Uterus (tissue), 4 donors: ENCODE measurements around the gene ZDHHC11B. TPM values are rescaled to one million over a fixed set of nuclear protein-coding genes. Genes with fewer than 3 reads are reported as not detected.
"Not testable (repeated sequence)": the region's sequence is repeated elsewhere in the genome, so short reads cannot be mapped to it uniquely, and the experiment has no call there.

Experiments used
- DNase-seq, 2 donors: peaks; one replicate each; pipeline ENCODE4 v3.0.0-alpha.2; 2019 to 2020
- H3K27ac ChIP-seq, 2 donors: fragments of 200-600 bp; sonication (generic); 1 replicate in 1 of 2; 2 replicates in 1 of 2; pipeline ENCODE4 v1.5.1; 2016 to 2018
- H3K27me3 ChIP-seq, 2 donors: fragments of 200-600 bp; sonication (generic); one replicate each; pipeline ENCODE4 v1.5.1; 2018 to 2019; ENCODE audit warnings: control low read depth in 1 of 2
- H3K36me3 ChIP-seq, 2 donors: fragments of 200-600 bp; sonication (generic); one replicate each; pipeline ENCODE4 v1.5.1; 2019; ENCODE audit warnings: control low read depth in 1 of 2
- H3K4me1 ChIP-seq, 2 donors: fragments of 200-600 bp; sonication (generic); one replicate each; pipeline ENCODE4 v1.5.1; 2018 to 2019; ENCODE audit warnings: control low read depth in 1 of 2
- H3K4me3 ChIP-seq, 2 donors: fragments of 200-600 bp; sonication (generic); 1 replicate in 1 of 2; 2 replicates in 1 of 2; pipeline ENCODE4 v1.5.1; 2018 to 2019; ENCODE audit warnings: mild to moderate bottlenecking in 1 of 2
- H3K9me3 ChIP-seq, 2 donors: fragments of 200-600 bp; sonication (generic); one replicate each; pipeline ENCODE4 v1.5.1; 2019; ENCODE audit warnings: control low read depth in 1 of 2
- POLR2A ChIP-seq, 2 donors: fragments of 450-650 bp; IDR thresholded peaks; one replicate each; pipeline ENCODE4 v1.6.1; 2016; ENCODE audit warnings: antibody characterized with exemption in 2 of 2, mild to moderate bottlenecking in 1 of 2, moderate library complexity in 1 of 2
- intact Hi-C: fragments of 100-400 bp; cut with DNase I; formaldehyde crosslinking; loops from one replicate; pipeline ENCODE4 v1.15.1; 2023; ENCODE audit warnings: low total_unique reads
- total RNA-seq, 4 donors: library from RNA; depleted of rRNA in 3 of 4; stranded (reverse); fragments of >200 nt in 3 of 4; gene quantifications; one replicate each; pipeline versions ENCODE4 v1.1.0 to v1.2.4, GENCODE V29; 2014 to 2023
- TF ChIP-seq, protein P1 (sequence below), 4 experiments: fragments of 200-600 bp in 2 of 4; fragments of 450-650 bp in 2 of 4; sonication (generic) in 2 of 4; IDR thresholded peaks; one replicate each; pipeline ENCODE4 v1.5.1; 2016 to 2019; ENCODE audit warnings: antibody characterized with exemption in 4 of 4, mild to moderate bottlenecking in 2 of 4, moderate library complexity in 1 of 4
- donor health status: DM: yes; HTN: yes; CAD: no.

ZDHHC11B gene, protein sequence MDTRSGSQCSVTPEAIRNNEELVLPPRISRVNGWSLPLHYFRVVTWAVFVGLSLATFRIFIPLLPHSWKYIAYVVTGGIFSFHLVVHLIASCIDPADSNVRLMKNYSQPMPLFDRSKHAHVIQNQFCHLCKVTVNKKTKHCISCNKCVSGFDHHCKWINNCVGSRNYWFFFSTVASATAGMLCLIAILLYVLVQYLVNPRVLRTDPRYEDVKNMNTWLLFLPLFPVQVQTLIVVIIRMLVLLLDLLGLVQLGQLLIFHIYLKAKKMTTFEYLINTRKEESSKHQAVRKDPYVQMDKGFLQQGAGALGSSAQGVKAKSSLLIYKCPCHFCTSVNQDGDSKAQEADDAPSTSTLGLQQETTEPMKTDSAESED
- total RNA-seq, result 10 to 100 TPM in 1 of 4 donors, 1 to 10 TPM in 1, under 1 TPM in 2; under 0.01 to 15.1 (median 1.5) TPM

DNA sequence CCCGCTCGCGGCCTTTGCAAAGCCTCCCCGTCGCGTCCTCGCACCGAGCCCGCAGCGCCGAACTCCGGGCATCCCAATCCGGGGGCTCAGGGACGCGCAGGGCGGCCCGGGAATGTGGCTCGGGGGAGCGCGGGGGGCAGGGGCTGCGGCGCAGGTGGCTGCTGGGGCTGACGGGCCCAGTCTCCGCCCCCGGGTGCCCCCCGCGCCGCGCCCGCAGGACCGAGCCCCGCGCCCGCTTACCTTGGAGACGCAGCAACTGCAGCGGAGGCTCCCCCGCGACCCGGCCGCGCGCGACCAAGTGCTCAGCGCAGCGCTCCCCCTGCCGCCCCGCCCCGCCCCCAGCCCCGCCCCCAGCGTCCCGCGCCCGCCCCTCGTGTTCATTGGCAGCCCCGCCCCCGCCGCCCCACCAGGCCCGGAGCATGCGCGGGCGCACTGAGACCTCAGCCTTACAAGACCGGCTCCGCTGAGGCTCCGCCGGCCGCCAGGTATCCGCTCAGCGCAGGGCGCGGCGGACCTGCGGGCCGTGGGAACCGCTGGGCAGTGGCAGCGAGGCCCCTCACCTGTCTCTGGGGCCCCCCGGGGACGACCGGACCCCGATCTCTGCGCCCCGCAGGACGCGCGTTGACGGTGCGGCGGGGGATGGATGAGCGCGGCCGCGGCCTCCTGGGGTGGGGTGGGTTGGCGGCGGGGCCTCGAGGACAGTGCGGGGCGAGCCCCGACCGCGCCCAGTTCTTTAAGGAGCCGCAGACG, at the start of gene ZDHHC11B:
Gene ZDHHC11B (minus strand): TSS at position 302 of the 750 bp plus-strand sequence. CDS start 17,810 bp downstream, outside the sequence.
- Histone ChIP-seq H3K4me3 (peak within 1 kb of the TSS; percentile 32 to 52), H3K4me1 (peaks cover 0 to 12% of the 10 kb centered on the region in 2 donors)
- H3K27ac ChIP-seq, H3K36me3 ChIP-seq, H3K27me3 ChIP-seq, intact Hi-C loops, H3K9me3 ChIP-seq: not testable (repeated sequence)
- peak; percentile 80 to 87 for DNase-seq
- TF ChIP-seq POLR2A (IDR thresholded peaks at IDR 0.05), result peak in 1 of 2 donors; percentile 32

GRCh38 chr5:834013-834412, 49.5 kb upstream of the ZDHHC11B start:
- H3K27me3 ChIP-seq, H3K36me3 ChIP-seq, H3K4me3 ChIP-seq, DNase-seq, H3K4me1 ChIP-seq, H3K27ac ChIP-seq, H3K9me3 ChIP-seq, intact Hi-C loops: not testable (repeated sequence)

DNA sequence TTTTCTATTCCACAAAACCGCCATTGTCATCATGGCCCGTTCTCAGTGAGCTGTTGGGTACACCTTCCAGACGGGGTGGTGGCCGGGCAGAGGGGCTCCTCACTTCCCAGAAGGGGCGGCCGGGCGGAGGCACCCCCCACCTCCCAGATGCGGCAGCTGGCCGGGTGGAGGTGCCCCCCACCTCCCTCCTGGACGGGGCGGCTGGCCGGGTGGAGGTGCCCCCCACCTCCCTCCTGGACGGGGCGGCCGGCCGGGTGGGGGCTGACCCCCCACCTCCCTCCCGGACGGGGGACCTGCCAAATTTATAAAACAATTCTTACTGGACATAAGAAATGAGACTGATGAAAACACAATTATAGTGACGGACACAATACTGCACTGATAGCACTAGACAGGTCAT, 43.7 kb upstream of the ZDHHC11B start:
- H3K9me3 ChIP-seq, intact Hi-C loops, H3K4me1 ChIP-seq, H3K36me3 ChIP-seq, H3K27ac ChIP-seq, DNase-seq, H3K27me3 ChIP-seq, H3K4me3 ChIP-seq: not testable (repeated sequence)

GRCh38 chr5:825544-825943, 41.0 kb upstream of the ZDHHC11B start:
- H3K9me3 ChIP-seq, H3K27me3 ChIP-seq, H3K27ac ChIP-seq, DNase-seq, intact Hi-C loops, H3K4me3 ChIP-seq, H3K4me1 ChIP-seq, H3K36me3 ChIP-seq: not testable (repeated sequence)

DNA sequence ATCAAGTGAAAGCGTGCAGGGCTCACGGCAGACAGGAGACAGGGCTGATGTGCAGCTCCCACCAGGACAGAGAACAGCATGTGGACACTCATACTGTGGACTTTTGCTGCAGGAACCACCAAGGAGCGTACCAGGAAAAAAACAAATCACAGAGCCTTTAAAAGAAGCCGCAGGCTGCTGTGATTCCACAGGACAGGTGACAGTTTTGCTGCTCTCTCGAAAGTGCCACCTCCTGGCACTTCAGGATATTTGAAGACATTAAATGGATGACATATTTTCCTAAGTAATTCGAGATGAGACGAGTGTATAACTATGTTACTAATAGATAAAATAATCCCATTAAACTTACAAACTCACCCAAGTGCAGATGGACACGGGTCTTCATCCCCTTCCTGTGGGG, 37.0 kb upstream of the ZDHHC11B start:
- no peak for DNase-seq
- Histone ChIP-seq H3K4me3 (no peak overlapping the region), H3K4me1 (no peaks in the 10 kb centered on the region), H3K27ac (no peak overlapping the region), H3K9me3 (no peaks in the 10 kb centered on the region), H3K27me3 (no peaks in the 10 kb centered on the region), H3K36me3 (no peaks in the 10 kb centered on the region)
- intact Hi-C loops, result no loop called here
- TF ChIP-seq, protein P1, sequence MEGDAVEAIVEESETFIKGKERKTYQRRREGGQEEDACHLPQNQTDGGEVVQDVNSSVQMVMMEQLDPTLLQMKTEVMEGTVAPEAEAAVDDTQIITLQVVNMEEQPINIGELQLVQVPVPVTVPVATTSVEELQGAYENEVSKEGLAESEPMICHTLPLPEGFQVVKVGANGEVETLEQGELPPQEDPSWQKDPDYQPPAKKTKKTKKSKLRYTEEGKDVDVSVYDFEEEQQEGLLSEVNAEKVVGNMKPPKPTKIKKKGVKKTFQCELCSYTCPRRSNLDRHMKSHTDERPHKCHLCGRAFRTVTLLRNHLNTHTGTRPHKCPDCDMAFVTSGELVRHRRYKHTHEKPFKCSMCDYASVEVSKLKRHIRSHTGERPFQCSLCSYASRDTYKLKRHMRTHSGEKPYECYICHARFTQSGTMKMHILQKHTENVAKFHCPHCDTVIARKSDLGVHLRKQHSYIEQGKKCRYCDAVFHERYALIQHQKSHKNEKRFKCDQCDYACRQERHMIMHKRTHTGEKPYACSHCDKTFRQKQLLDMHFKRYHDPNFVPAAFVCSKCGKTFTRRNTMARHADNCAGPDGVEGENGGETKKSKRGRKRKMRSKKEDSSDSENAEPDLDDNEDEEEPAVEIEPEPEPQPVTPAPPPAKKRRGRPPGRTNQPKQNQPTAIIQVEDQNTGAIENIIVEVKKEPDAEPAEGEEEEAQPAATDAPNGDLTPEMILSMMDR (IDR thresholded peaks at IDR 0.05), result no peak
- TF ChIP-seq POLR2A (IDR thresholded peaks at IDR 0.05), result no peak

GRCh38 chr5:820245-820644, 35.7 kb upstream of the ZDHHC11B start:
- no peaks in the 10 kb centered on the region for H3K27me3 ChIP-seq
- H3K27ac ChIP-seq, result no peak overlapping the region
- intact Hi-C loops, result no loop called here
- no peak overlapping the region for H3K4me3 ChIP-seq
- H3K4me1 ChIP-seq, result no peaks in the 10 kb centered on the region
- no peaks in the 10 kb centered on the region for H3K9me3 ChIP-seq
- no peak for TF ChIP-seq POLR2A (IDR thresholded peaks at IDR 0.05)
- TF ChIP-seq, protein P1 (IDR thresholded peaks at IDR 0.05), result no peak
- no peak for DNase-seq
- H3K36me3 ChIP-seq, result no peaks in the 10 kb centered on the region

- H3K36me3 ChIP-seq, result no peaks in the 10 kb centered on the region
- TF ChIP-seq POLR2A (IDR thresholded peaks at IDR 0.05), result no peak
- TF ChIP-seq, protein P1 (IDR thresholded peaks at IDR 0.05), result no peak
- H3K4me1 ChIP-seq, result no peaks in the 10 kb centered on the region
- intact Hi-C loops, result no loop called here
- no peak overlapping the region for H3K27ac ChIP-seq
- no peak overlapping the region for H3K4me3 ChIP-seq
- H3K27me3 ChIP-seq, result no peaks in the 10 kb centered on the region
- no peak for DNase-seq
- no peaks in the 10 kb centered on the region for H3K9me3 ChIP-seq
Measured at GRCh38 chr5:819078-819477, 34.5 kb upstream of the ZDHHC11B start.
